Stimulated activated CD4-positive, alpha-beta T cell treated with anti-CD3 and anti-CD28 coated beads, Interleukin-4, amount 100 ng/mL, for 1 hour (primary cell): ENCODE measurements around the gene INHBC.

Experiments
- DNase-seq: peaks from one replicate; pipeline ENCODE4 v3.0.0-alpha.2; 2020

INHBC gene

GRCh38 chr12:57454566-57455373 lies 20.2 kb downstream of the INHBC start, which contains the start of gene INHBE:
TSS of gene INHBE (plus strand) at chr12:57455307. CDS start at chr12:57455537, 230 bp downstream.
- DNase-seq: no peak

- no peak for DNase-seq
These were observed 21.0 kb downstream of the INHBC start for GRCh38 chr12:57455374-57456144.

- no peak for DNase-seq
These were observed 21.6 kb downstream of the INHBC start for GRCh38 chr12:57456145-57456700.

GRCh38 chr12:57456737-57457490 lies 22.3 kb downstream of the INHBC start:
- DNase-seq: no peak

- no peak for DNase-seq
These were observed 24.1 kb downstream of the INHBC start for GRCh38 chr12:57458665-57459054.

GRCh38 chr12:57459055-57459749 lies 24.6 kb downstream of the INHBC start:
- DNase-seq: peak; percentile 94

- peak; percentile 70 for DNase-seq
These were observed 25.3 kb downstream of the INHBC start, which contains the start of gene GLI1 for GRCh38 chr12:57459750-57460467. TSS of gene GLI1 (plus strand) at chr12:57459785. CDS start at chr12:57463692, 3,907 bp downstream.

- DNase-seq: peak; percentile 24
These were observed 25.8 kb downstream of the INHBC start for GRCh38 chr12:57460468-57460784.

- DNase-seq: no peak
These were observed 26.3 kb downstream of the INHBC start for GRCh38 chr12:57460841-57461275.

- peak; percentile 36 for DNase-seq
These were observed 26.8 kb downstream of the INHBC start for GRCh38 chr12:57461276-57461916.

GRCh38 chr12:57461917-57462250 lies 27.3 kb downstream of the INHBC start:
- no peak for DNase-seq

- peak; percentile 87 for DNase-seq
These were observed 27.8 kb downstream of the INHBC start for GRCh38 chr12:57462251-57462911.

GRCh38 chr12:57462912-57463253 lies 28.3 kb downstream of the INHBC start:
- DNase-seq: no peak

- no peak for DNase-seq
These were observed 30.0 kb downstream of the INHBC start for GRCh38 chr12:57464569-57464968.

GRCh38 chr12:57465030-57465746 lies 30.6 kb downstream of the INHBC start:
- DNase-seq: no peak

- DNase-seq: no peak
These were observed 31.3 kb downstream of the INHBC start for GRCh38 chr12:57465747-57466505.

- no peak for DNase-seq
These were observed 32.8 kb downstream of the INHBC start for GRCh38 chr12:57467212-57467874.

- DNase-seq: no peak
These were observed 33.3 kb downstream of the INHBC start for GRCh38 chr12:57467915-57468314.
